GM12878 (cell line): ENCODE results near the gene PRCC. TPM values are rescaled to one million over a fixed set of nuclear protein-coding genes. Genes with fewer than 3 reads are reported as not detected.

ENCODE experiments used
- ATAC-seq: fragments of 200-7000 bp; cut with Tn5 transposase; 3 replicates; pipeline ENCODE4 v1.9.1; 2020; ENCODE audit warnings: mild to moderate bottlenecking, moderate library complexity
- BruUV-seq: library from RNA; stranded (reverse); fragments of 400-500 nt; replicated peaks from 2 replicates; lab custom pipeline; 2021; lab: Mats Ljungman, UMichigan
- CTCF ChIA-PET: fragments of 300-600 bp; sonication (Branson Sonifier 250); formaldehyde crosslinking; extraction: SDS; loops from one replicate; lab custom pipeline; 2021; ENCODE audit warnings: inconsistent platforms; lab: Yijun Ruan, JAX
- POLR2A ChIA-PET: fragments of 350-600 bp; formaldehyde crosslinking; extraction: SDS; loops from one replicate; lab custom pipeline; 2021; ENCODE audit warnings: inconsistent platforms; lab: Charles Lee
- RAD21 ChIA-PET: fragments of 300-600 bp; sonication (Branson Sonifier 250); formaldehyde crosslinking; loops from one replicate; lab custom pipeline; 2023; ENCODE audit warnings: antibody characterized with exemption; ENCODE audit not compliant: unreplicated experiment; lab: Charles Lee
- SMC1A ChIA-PET: fragments of 300-600 bp; sonication (Branson Sonifier 250); formaldehyde crosslinking; loops from one replicate; lab custom pipeline; 2023; ENCODE audit not compliant: unreplicated experiment, uncharacterized antibody; lab: Charles Lee
- DNase-seq: peaks from one replicate; pipeline ENCODE4 v3.0.0-alpha.2; 2011; ENCODE audit warnings: low read depth, low spot score
- FAIRE-seq: peaks from 3 replicates; lab custom pipeline; 2011; peaks lifted over from hg19 to GRCh38; lab: Jason Lieb, UNC
- H2AFZ ChIP-seq: 2 replicates; pipeline ENCODE4 v1.6.0; 2011; ENCODE audit warnings: low read depth, low read length, control low read depth; ENCODE audit not compliant: control insufficient read depth
- H3K27ac ChIP-seq: 2 replicates; pipeline ENCODE4 v1.5.1; 2011; ENCODE audit warnings: control low read depth; ENCODE audit not compliant: control insufficient read depth, insufficient read depth
- H3K27me3 ChIP-seq, 2 experiments: replicated peaks in 1 of 2; 2 replicates each; pipeline versions ENCODE4 v1.6.0 to v1.6.1; 2011; ENCODE audit warnings: low read length in 1 of 2; ENCODE audit not compliant: control insufficient read depth in 2 of 2, insufficient read depth in 2 of 2
- H3K36me3 ChIP-seq, 2 experiments: 2 replicates each; pipeline ENCODE4 v1.5.1; 2011; ENCODE audit warnings: low read length in 1 of 2; ENCODE audit not compliant: control insufficient read depth in 2 of 2, insufficient read depth in 2 of 2
- H3K4me1 ChIP-seq: 2 replicates; pipeline ENCODE4 v1.6.1; 2011; ENCODE audit warnings: mild to moderate bottlenecking, low read length, moderate library complexity, mixed read lengths; ENCODE audit not compliant: control insufficient read depth, insufficient read depth
- H3K4me2 ChIP-seq: 2 replicates; pipeline ENCODE4 v1.6.0; 2011; ENCODE audit warnings: control low read depth; ENCODE audit not compliant: control insufficient read depth, insufficient read depth
- H3K4me3 ChIP-seq: fragments of 200-600 bp; sonication (generic); 2 replicates; pipeline ENCODE4 v1.5.1; 2016
- H3K79me2 ChIP-seq: 2 replicates; pipeline ENCODE4 v1.6.0; 2011; ENCODE audit warnings: low read length; ENCODE audit not compliant: control insufficient read depth, insufficient read depth
- H3K9ac ChIP-seq: 2 replicates; pipeline ENCODE4 v1.8.0; 2011; ENCODE audit warnings: low read length, control low read depth, mixed read lengths; ENCODE audit not compliant: control insufficient read depth, insufficient read depth
- H3K9me3 ChIP-seq: replicated peaks from 3 replicates; pipeline ENCODE4 v1.5.1; 2011; ENCODE audit warnings: mild to moderate bottlenecking, low read length; ENCODE audit not compliant: control insufficient read depth, insufficient read depth
- H4K20me1 ChIP-seq: 2 replicates; pipeline ENCODE4 v1.6.0; 2011; ENCODE audit not compliant: control insufficient read depth, insufficient read depth
- CHD1 ChIP-seq: IDR thresholded peaks from 2 replicates; pipeline ENCODE4 v1.6.1; 2012; ENCODE audit warnings: low read depth, low read length, improper control_type of control experiment
- CREB1 ChIP-seq: IDR thresholded peaks from 2 replicates; pipeline ENCODE4 v1.6.1; 2012; ENCODE audit warnings: low read depth, mild to moderate bottlenecking, inconsistent platforms
- FOS ChIP-seq: IDR thresholded peaks from 3 replicates; pipeline ENCODE4 v1.6.1; 2011; ENCODE audit warnings: borderline replicate concordance; ENCODE audit not compliant: insufficient read length; ENCODE audit errors: extremely low read depth
- MTA2 ChIP-seq: fragments of 450-650 bp; IDR thresholded peaks from 2 replicates; pipeline ENCODE4 v1.6.1; 2016; ENCODE audit warnings: low read depth, mild to moderate bottlenecking, moderate library complexity
- NR2C2 ChIP-seq: IDR thresholded peaks from 2 replicates; pipeline ENCODE4 v1.6.1; 2011; ENCODE audit warnings: borderline replicate concordance, low read depth; ENCODE audit not compliant: control insufficient read depth, insufficient read length
- RELA ChIP-seq: fragments of 450-650 bp; IDR thresholded peaks from 2 replicates; pipeline ENCODE4 v1.8.0; 2014; ENCODE audit warnings: borderline replicate concordance; ENCODE audit not compliant: partially characterized antibody
- RFX5 ChIP-seq: IDR thresholded peaks from 2 replicates; pipeline ENCODE4 v1.6.1; 2011; ENCODE audit warnings: low read depth, low read length, improper control_type of control experiment
- STAT3 ChIP-seq: IDR thresholded peaks from 2 replicates; pipeline ENCODE4 v1.6.1; 2011; ENCODE audit warnings: low read depth, low read length, improper control_type of control experiment
- SUZ12 ChIP-seq: fragments of 200-600 bp; sonication (generic); IDR thresholded peaks from one replicate; pipeline ENCODE4 v1.6.1; 2018; ENCODE audit warnings: antibody characterized with exemption, mild to moderate bottlenecking; ENCODE audit not compliant: unreplicated experiment
- YY1 ChIP-seq: IDR thresholded peaks from 2 replicates; pipeline ENCODE4 v1.6.1; 2011; ENCODE audit warnings: low read depth, mild to moderate bottlenecking, low read length
- WGBS: methylation state at CpG from one replicate; pipeline ENCODE4 v1.1.6; 2016; ENCODE audit warnings: low lambda C conversion rate; ENCODE audit not compliant: insufficient replicate concordance, insufficient coverage; ENCODE audit errors: missing lambda C conversion rate; 5-methylcytosine and 5-hydroxymethylcytosine counted together
- in situ Hi-C: fragments of 300-500 bp; cut with MboI; formaldehyde crosslinking; loops from 9 replicates; pipeline ENCODE4 v1.14.3; 2018; ENCODE audit warnings: mixed read lengths
- intact Hi-C: fragments of 100-400 bp; cut with micrococcal nuclease; formaldehyde crosslinking; loops from one replicate; pipeline ENCODE4 v1.14.2; 2022; ENCODE audit not compliant: unreplicated experiment
- polyA plus RNA-seq, 11 experiments: library from polyadenylated mRNA; depleted of rRNA in 4 of 11; unstranded in 6 of 11; stranded (reverse) in 5 of 11; fragments of >200 nt; fragmentation: Nextera tagmentation in 4 of 11; fragmentation: Illumina TruSeq in 1 of 11; extraction: Ambion mirVana in 4 of 11; extraction: Trizol in 1 of 11; gene quantifications; 1 replicate in 1 of 11; 2 replicates in 10 of 11; pipeline versions ENCODE4 v1.2.1 to v1.2.3, GENCODE V29; 2011 to 2016; ENCODE audit warnings: inconsistent platforms in 2 of 11, missing spikeins in 2 of 11, low read depth in 1 of 11
- total RNA-seq, 4 experiments: library from RNA; depleted of rRNA in 3 of 4; stranded (reverse); fragments of >200 nt in 3 of 4; fragmentation: Illumina TruSeq in 1 of 4; extraction: Trizol in 1 of 4; gene quantifications; 2 replicates each; pipeline versions ENCODE4 v1.2.1 to v1.2.3, GENCODE V29; 2013 to 2021
- TF ChIP-seq, protein P1 (sequence below): fragments of 450-650 bp; conservative IDR thresholded peaks from 2 replicates; pipeline ENCODE4 v1.6.1; 2017; ENCODE audit warnings: mild to moderate bottlenecking, moderate library complexity
- TF ChIP-seq, protein P2 (sequence below): fragments of 450-650 bp; IDR thresholded peaks from 2 replicates; pipeline ENCODE4 v1.6.1; 2017; ENCODE audit warnings: low read depth, mild to moderate bottlenecking, moderate library complexity
- TF ChIP-seq, protein P3 (sequence below): IDR thresholded peaks from 2 replicates; pipeline ENCODE4 v1.6.1; 2012; ENCODE audit warnings: low read length, inconsistent platforms
- TF ChIP-seq, protein P4 (sequence below): fragments of 150-350 bp; IDR thresholded peaks from 2 replicates; pipeline ENCODE4 v1.6.1; 2014; ENCODE audit warnings: mild to moderate bottlenecking, low read depth, low read length
- TF ChIP-seq, protein P5 (sequence below): IDR thresholded peaks from 2 replicates; pipeline ENCODE4 v1.6.1; 2011; ENCODE audit warnings: borderline replicate concordance, low read depth, mild to moderate bottlenecking, moderate library complexity, mixed read lengths, low read length; ENCODE audit not compliant: insufficient read depth; ENCODE audit errors: extremely low read length

Gene PRCC
- total and polyA plus RNA-seq, 10 of the 15 experiments (the other 5 are each of a cell fraction or from before 2014, with no cell fraction given): 23.8 to 132 (median 63.1) TPM

DNA sequence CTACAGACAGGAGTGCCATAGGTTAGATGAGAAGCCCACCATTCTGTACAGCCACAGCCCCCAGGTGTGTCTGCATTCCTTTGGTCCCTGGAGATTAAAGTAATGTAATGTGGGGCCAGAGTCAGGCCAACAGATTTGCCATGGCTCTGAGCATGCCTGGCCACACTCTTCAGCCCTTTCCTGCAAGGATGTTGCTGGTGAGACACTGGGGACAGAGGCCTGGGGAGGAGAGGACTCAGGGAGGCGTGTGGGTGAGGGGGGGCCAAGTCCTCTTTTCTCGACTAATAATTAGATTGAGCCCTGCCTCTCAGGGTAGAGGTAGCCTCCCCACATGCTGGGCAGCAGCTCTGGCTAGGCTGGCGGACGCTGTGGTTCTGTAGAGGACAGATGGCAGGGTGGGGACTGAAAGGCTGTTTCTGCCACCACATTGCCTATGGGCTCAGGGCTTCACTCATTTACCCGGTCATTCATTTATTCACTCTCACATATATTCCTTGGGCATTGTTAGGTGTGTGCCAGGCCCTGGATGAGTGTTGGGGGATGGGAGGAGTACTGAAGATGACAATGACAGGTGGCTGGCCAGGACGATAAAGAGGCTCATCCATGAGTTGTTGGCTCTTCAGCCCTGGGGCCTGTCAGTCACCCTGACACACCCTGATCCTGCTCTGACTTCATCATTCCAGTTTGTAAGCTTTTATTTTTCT lies 7.1 kb upstream of the PRCC start (continued):
- TF ChIP-seq, protein P1, sequence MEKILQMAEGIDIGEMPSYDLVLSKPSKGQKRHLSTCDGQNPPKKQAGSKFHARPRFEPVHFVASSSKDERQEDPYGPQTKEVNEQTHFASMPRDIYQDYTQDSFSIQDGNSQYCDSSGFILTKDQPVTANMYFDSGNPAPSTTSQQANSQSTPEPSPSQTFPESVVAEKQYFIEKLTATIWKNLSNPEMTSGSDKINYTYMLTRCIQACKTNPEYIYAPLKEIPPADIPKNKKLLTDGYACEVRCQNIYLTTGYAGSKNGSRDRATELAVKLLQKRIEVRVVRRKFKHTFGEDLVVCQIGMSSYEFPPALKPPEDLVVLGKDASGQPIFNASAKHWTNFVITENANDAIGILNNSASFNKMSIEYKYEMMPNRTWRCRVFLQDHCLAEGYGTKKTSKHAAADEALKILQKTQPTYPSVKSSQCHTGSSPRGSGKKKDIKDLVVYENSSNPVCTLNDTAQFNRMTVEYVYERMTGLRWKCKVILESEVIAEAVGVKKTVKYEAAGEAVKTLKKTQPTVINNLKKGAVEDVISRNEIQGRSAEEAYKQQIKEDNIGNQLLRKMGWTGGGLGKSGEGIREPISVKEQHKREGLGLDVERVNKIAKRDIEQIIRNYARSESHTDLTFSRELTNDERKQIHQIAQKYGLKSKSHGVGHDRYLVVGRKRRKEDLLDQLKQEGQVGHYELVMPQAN: no peak
- TF ChIP-seq MTA2: no peak

DNA sequence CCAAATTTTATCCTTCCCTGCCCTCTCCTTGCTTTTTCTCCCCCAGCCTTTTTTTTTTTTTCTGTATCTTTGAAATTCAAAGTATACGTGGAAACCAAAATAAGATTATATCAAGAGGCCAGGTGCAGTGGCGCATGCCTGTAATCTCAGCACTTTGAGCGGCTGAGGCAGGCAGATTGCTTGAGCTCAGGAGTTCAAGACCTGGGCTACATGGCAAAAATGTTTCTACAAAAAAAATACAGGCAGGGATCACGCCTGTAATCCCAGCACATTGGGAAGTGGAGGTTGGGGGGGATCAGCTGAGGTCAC lies 6.6 kb upstream of the PRCC start:
- ChIA-PET SMC1A (interaction anchor here (0.6 to 1.3 kb wide), 2 partner anchors 9 to 31 kb away, joined by 3 to 4 read pairs; no protein-coding TSS in a partner anchor), CTCF (interaction anchor here (1.2 kb wide), 1 partner anchor 35 kb away, joined by 4 read pairs; no protein-coding TSS in a partner anchor)
- TF ChIP-seq CREB1: no peak
- TF ChIP-seq, protein P2, sequence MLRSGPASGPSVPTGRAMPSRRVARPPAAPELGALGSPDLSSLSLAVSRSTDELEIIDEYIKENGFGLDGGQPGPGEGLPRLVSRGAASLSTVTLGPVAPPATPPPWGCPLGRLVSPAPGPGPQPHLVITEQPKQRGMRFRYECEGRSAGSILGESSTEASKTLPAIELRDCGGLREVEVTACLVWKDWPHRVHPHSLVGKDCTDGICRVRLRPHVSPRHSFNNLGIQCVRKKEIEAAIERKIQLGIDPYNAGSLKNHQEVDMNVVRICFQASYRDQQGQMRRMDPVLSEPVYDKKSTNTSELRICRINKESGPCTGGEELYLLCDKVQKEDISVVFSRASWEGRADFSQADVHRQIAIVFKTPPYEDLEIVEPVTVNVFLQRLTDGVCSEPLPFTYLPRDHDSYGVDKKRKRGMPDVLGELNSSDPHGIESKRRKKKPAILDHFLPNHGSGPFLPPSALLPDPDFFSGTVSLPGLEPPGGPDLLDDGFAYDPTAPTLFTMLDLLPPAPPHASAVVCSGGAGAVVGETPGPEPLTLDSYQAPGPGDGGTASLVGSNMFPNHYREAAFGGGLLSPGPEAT: no peak
- no peak for TF ChIP-seq SUZ12
- TF ChIP-seq, protein P3, sequence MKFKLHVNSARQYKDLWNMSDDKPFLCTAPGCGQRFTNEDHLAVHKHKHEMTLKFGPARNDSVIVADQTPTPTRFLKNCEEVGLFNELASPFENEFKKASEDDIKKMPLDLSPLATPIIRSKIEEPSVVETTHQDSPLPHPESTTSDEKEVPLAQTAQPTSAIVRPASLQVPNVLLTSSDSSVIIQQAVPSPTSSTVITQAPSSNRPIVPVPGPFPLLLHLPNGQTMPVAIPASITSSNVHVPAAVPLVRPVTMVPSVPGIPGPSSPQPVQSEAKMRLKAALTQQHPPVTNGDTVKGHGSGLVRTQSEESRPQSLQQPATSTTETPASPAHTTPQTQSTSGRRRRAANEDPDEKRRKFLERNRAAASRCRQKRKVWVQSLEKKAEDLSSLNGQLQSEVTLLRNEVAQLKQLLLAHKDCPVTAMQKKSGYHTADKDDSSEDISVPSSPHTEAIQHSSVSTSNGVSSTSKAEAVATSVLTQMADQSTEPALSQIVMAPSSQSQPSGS: no peak
- no peak for TF ChIP-seq CHD1
- TF ChIP-seq NR2C2: no peak
- no peak for TF ChIP-seq RELA
- no peak for TF ChIP-seq STAT3
- no peak for TF ChIP-seq YY1
- no peak for TF ChIP-seq RFX5
- TF ChIP-seq, protein P4, sequence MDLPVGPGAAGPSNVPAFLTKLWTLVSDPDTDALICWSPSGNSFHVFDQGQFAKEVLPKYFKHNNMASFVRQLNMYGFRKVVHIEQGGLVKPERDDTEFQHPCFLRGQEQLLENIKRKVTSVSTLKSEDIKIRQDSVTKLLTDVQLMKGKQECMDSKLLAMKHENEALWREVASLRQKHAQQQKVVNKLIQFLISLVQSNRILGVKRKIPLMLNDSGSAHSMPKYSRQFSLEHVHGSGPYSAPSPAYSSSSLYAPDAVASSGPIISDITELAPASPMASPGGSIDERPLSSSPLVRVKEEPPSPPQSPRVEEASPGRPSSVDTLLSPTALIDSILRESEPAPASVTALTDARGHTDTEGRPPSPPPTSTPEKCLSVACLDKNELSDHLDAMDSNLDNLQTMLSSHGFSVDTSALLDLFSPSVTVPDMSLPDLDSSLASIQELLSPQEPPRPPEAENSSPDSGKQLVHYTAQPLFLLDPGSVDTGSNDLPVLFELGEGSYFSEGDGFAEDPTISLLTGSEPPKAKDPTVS: no peak
- TF ChIP-seq, protein P5, sequence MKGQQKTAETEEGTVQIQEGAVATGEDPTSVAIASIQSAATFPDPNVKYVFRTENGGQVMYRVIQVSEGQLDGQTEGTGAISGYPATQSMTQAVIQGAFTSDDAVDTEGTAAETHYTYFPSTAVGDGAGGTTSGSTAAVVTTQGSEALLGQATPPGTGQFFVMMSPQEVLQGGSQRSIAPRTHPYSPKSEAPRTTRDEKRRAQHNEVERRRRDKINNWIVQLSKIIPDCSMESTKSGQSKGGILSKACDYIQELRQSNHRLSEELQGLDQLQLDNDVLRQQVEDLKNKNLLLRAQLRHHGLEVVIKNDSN: no peak
- TF ChIP-seq FOS: no peak

More for the DNA sequence above, 6.6 kb upstream of the PRCC start:
- DNase-seq (no peak), ATAC-seq (no peak), FAIRE-seq (no peak)
- no peaks in the 10 kb centered on the region for H3K27me3 ChIP-seq
- H3K9me3 ChIP-seq: no peaks in the 10 kb centered on the region
- no peaks in the 10 kb centered on the region for H3K79me2 ChIP-seq
- no peaks in the 10 kb centered on the region for H3K36me3 ChIP-seq
- POLR2A ChIA-PET: no interaction called here
- no peak overlapping the region for H3K9ac ChIP-seq
- H3K4me1 ChIP-seq: no peaks in the 10 kb centered on the region
- no peaks in the 10 kb centered on the region for H4K20me1 ChIP-seq
- H3K27ac ChIP-seq: no peak overlapping the region
- in situ Hi-C loops (no loop called here), intact Hi-C loops (no loop called here)
- RAD21 ChIA-PET: no interaction called here
- no peak overlapping the region for H2AFZ ChIP-seq
- H3K4me2 ChIP-seq: no peak overlapping the region
- no TSS peak for BruUV-seq
- H3K4me3 ChIP-seq: no peak overlapping the region
- 80% methylated on average over 4 of the region's 4 CpGs for WGBS
